ENCODE data around the gene THAP7.

DNA sequence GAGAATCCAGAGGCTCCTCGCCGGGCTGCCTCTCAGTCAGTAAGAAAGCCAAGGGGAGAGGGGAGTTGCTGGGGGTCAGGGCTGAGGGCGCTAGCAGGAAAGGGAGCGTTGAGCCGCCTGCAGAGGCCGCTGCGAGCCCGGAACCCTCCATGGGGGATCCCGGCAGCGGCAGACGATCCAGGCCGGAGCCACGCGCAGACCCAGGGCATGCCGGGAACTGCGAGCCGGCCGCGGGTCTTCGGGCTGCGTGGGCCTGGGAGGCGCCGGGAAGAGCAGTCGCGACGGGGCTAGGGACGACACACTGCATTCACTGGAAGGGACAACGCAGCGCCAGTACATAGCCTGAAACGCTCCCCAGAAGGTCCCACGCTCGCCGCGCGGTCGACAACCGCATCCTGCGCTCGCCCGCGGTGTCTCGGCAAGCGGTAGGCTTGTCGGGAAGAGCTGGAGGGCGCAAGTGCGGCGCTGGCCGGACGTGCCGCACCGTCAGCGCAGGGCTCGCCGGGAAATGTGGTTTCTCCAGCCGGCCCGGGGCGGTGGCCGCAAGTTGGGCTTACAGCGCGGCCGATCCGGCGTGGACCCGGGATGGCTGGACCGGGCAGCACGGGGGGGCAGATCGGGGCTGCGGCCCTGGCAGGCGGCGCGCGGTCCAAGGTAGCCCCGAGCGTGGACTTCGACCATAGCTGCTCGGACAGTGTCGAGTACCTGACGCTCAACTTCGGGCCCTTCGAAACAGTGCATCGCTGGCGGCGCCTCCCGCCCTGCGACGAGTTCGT is 19.9 kb downstream of the THAP7 start, which contains the start of gene LZTR1:
- TF ChIP-seq, protein P1, sequence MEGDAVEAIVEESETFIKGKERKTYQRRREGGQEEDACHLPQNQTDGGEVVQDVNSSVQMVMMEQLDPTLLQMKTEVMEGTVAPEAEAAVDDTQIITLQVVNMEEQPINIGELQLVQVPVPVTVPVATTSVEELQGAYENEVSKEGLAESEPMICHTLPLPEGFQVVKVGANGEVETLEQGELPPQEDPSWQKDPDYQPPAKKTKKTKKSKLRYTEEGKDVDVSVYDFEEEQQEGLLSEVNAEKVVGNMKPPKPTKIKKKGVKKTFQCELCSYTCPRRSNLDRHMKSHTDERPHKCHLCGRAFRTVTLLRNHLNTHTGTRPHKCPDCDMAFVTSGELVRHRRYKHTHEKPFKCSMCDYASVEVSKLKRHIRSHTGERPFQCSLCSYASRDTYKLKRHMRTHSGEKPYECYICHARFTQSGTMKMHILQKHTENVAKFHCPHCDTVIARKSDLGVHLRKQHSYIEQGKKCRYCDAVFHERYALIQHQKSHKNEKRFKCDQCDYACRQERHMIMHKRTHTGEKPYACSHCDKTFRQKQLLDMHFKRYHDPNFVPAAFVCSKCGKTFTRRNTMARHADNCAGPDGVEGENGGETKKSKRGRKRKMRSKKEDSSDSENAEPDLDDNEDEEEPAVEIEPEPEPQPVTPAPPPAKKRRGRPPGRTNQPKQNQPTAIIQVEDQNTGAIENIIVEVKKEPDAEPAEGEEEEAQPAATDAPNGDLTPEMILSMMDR (conservative IDR thresholded peaks at IDR 0.05; ENCODE audit: low read depth in 2 of 2) = peak; percentile 53 to 67
- TF ChIP-seq POLR2AphosphoS5 (IDR thresholded peaks at IDR 0.05; ENCODE audit: low read depth) = peak; percentile 99
- TF ChIP-seq EZH2 (IDR thresholded peaks at IDR 0.05; ENCODE audit: low read depth, unreplicated experiment) = no peak
- TF ChIP-seq STAT1 (IDR thresholded peaks at IDR 0.05; ENCODE audit: unreplicated experiment) = no peak
- TF ChIP-seq, protein P2, sequence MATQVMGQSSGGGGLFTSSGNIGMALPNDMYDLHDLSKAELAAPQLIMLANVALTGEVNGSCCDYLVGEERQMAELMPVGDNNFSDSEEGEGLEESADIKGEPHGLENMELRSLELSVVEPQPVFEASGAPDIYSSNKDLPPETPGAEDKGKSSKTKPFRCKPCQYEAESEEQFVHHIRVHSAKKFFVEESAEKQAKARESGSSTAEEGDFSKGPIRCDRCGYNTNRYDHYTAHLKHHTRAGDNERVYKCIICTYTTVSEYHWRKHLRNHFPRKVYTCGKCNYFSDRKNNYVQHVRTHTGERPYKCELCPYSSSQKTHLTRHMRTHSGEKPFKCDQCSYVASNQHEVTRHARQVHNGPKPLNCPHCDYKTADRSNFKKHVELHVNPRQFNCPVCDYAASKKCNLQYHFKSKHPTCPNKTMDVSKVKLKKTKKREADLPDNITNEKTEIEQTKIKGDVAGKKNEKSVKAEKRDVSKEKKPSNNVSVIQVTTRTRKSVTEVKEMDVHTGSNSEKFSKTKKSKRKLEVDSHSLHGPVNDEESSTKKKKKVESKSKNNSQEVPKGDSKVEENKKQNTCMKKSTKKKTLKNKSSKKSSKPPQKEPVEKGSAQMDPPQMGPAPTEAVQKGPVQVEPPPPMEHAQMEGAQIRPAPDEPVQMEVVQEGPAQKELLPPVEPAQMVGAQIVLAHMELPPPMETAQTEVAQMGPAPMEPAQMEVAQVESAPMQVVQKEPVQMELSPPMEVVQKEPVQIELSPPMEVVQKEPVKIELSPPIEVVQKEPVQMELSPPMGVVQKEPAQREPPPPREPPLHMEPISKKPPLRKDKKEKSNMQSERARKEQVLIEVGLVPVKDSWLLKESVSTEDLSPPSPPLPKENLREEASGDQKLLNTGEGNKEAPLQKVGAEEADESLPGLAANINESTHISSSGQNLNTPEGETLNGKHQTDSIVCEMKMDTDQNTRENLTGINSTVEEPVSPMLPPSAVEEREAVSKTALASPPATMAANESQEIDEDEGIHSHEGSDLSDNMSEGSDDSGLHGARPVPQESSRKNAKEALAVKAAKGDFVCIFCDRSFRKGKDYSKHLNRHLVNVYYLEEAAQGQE (IDR thresholded peaks at IDR 0.05; ENCODE audit: unreplicated experiment) = no peak
- peak; percentile 86 for TF ChIP-seq ETS1 (IDR thresholded peaks at IDR 0.05)
